Neural progenitor cell (in vitro differentiated cells): ENCODE results near the gene RHPN2. TPM values are rescaled to one million over a fixed set of nuclear protein-coding genes. Genes with fewer than 3 reads are reported as not detected.
A peak's percentile ranks its signal among the peaks of the same experiment; 100 is the strongest.
"Not testable (repeated sequence)": the region's sequence is repeated elsewhere in the genome, so short reads cannot be mapped to it uniquely, and the experiment has no call there.

ENCODE experiments used
- DNase-seq: peaks from one replicate; pipeline ENCODE4 v3.0.0-alpha.2; 2016; ENCODE audit warnings: low spot score
- H2AFZ ChIP-seq: fragments of 200-600 bp; sonication (generic); replicated peaks from 2 replicates; pipeline ENCODE4 v1.6.1; 2016; ENCODE audit warnings: antibody characterized with exemption
- H3F3A ChIP-seq: fragments of 200-600 bp; sonication (generic); 2 replicates; pipeline ENCODE4 v1.6.1; 2016; ENCODE audit warnings: antibody characterized with exemption, low read depth
- H3K27ac ChIP-seq: fragments of 200-600 bp; sonication (generic); 2 replicates; pipeline ENCODE4 v1.5.1; 2016; ENCODE audit warnings: mild to moderate bottlenecking
- H3K27me3 ChIP-seq: fragments of 200-600 bp; sonication (generic); 2 replicates; pipeline ENCODE4 v1.6.1; 2016; ENCODE audit warnings: mild to moderate bottlenecking, moderate library complexity
- H3K36me3 ChIP-seq: fragments of 200-600 bp; sonication (generic); 2 replicates; pipeline ENCODE4 v1.5.1; 2016
- H3K4me1 ChIP-seq: fragments of 200-600 bp; sonication (generic); 2 replicates; pipeline ENCODE4 v1.6.1; 2016; ENCODE audit warnings: mixed run types
- H3K4me2 ChIP-seq: fragments of 200-600 bp; sonication (generic); 2 replicates; pipeline ENCODE4 v1.6.1; 2016
- H3K4me3 ChIP-seq: fragments of 200-600 bp; sonication (generic); 2 replicates; pipeline ENCODE4 v1.5.1; 2016
- H3K79me2 ChIP-seq: fragments of 200-600 bp; sonication (generic); 2 replicates; pipeline ENCODE4 v1.6.1; 2016; ENCODE audit warnings: low read depth
- H3K9ac ChIP-seq: fragments of 200-600 bp; sonication (generic); 2 replicates; pipeline ENCODE4 v1.6.1; 2016
- H3K9me3 ChIP-seq: fragments of 200-600 bp; sonication (generic); 2 replicates; pipeline ENCODE4 v1.5.1; 2016; ENCODE audit warnings: low read depth
- H4K20me1 ChIP-seq: fragments of 200-600 bp; sonication (generic); 2 replicates; pipeline ENCODE4 v1.6.1; 2016; ENCODE audit warnings: low read depth
- H3K27ac Mint-ChIP-seq: 3 replicates; pipeline ENCODE4 v1.8.0; 2021; ENCODE audit warnings: mixed read lengths
- H3K27me3 Mint-ChIP-seq: 2 replicates; pipeline ENCODE4 v1.8.0; 2022; ENCODE audit warnings: low read depth, mild to moderate bottlenecking, inconsistent platforms, moderate library complexity, mixed read lengths; ENCODE audit not compliant: insufficient read depth
- H3K36me3 Mint-ChIP-seq: 3 replicates; pipeline ENCODE4 v1.8.0; 2021; ENCODE audit warnings: mixed read lengths
- H3K4me1 Mint-ChIP-seq: 3 replicates; pipeline ENCODE4 v1.8.0; 2021; ENCODE audit warnings: mixed read lengths
- H3K4me3 Mint-ChIP-seq: 3 replicates; pipeline ENCODE4 v1.8.0; 2021; ENCODE audit warnings: mild to moderate bottlenecking, moderate library complexity, mixed read lengths
- H3K9me3 Mint-ChIP-seq: 3 replicates; pipeline ENCODE4 v1.8.0; 2020; ENCODE audit warnings: mixed read lengths
- EZH2 ChIP-seq: fragments of 200-600 bp; sonication (generic); IDR thresholded peaks from 2 replicates; pipeline ENCODE4 v1.6.1; 2017; ENCODE audit warnings: antibody characterized with exemption, mild to moderate bottlenecking, moderate library complexity
- EZH2phosphoT487 ChIP-seq: fragments of 200-600 bp; sonication (generic); IDR thresholded peaks from 2 replicates; pipeline ENCODE4 v1.6.1; 2017; ENCODE audit warnings: antibody characterized with exemption
- total RNA-seq: library from RNA; depleted of rRNA; stranded (reverse); fragments of >200 nt; gene quantifications from 2 replicates; pipeline ENCODE4 v1.2.3, GENCODE V29; 2015; ENCODE audit warnings: low replicate concordance
- TF ChIP-seq, protein P1 (sequence below): fragments of 200-600 bp; sonication (generic); IDR thresholded peaks from 2 replicates; pipeline ENCODE4 v1.5.1; 2017; ENCODE audit warnings: antibody characterized with exemption, mild to moderate bottlenecking

Gene RHPN2
- total RNA-seq, 1 donor from 2014 or later = 27.0 TPM

DNA sequence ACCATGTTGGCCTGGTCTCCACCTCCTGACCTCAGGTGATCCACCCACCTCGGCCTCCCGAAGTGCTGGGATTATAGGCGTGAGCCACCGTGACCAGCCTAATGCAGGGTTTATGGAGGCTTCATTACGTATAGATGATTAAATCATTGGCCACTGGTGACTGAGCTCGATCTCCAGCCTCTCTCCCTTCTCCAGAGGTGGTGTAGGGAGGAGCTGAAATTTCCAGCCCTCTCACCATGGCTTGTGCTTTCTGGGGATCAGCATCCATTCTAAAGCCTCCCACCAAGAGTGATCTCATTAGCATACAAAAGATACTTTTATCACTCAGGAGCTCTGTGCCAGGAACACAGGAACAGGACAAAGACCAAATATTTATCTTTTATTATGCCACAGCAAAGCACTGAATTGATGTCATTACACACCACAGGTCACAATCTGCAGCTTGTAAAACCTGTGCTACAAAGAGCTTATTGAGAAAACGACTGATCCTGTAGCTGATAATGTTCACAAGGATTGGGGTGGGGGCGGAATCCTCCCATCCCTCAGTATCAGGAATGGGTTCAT is 32.4 kb downstream of the RHPN2 start:
- no peak overlapping the region for H3K4me3 Mint-ChIP-seq
- H3K27ac ChIP-seq = no peak overlapping the region
- H3K4me1 Mint-ChIP-seq = peaks cover 1% of the 10 kb centered on the region
- peak overlapping the region; percentile 12 for H3K27ac Mint-ChIP-seq
- no peak overlapping the region for H2AFZ ChIP-seq
- H3K36me3 Mint-ChIP-seq = peaks cover 9% of the 10 kb centered on the region
- H3K36me3 ChIP-seq = no peaks in the 10 kb centered on the region
- no peaks in the 10 kb centered on the region for H3K27me3 Mint-ChIP-seq
- no peak overlapping the region for H3K4me2 ChIP-seq
- H3K9me3 ChIP-seq = peaks cover 8% of the 10 kb centered on the region
- H3K4me3 ChIP-seq = no peak overlapping the region
- H3F3A ChIP-seq = peaks cover 11% of the 10 kb centered on the region
- H3K27me3 ChIP-seq = no peaks in the 10 kb centered on the region
- TF ChIP-seq EZH2phosphoT487 = no peak
- TF ChIP-seq, protein P1, sequence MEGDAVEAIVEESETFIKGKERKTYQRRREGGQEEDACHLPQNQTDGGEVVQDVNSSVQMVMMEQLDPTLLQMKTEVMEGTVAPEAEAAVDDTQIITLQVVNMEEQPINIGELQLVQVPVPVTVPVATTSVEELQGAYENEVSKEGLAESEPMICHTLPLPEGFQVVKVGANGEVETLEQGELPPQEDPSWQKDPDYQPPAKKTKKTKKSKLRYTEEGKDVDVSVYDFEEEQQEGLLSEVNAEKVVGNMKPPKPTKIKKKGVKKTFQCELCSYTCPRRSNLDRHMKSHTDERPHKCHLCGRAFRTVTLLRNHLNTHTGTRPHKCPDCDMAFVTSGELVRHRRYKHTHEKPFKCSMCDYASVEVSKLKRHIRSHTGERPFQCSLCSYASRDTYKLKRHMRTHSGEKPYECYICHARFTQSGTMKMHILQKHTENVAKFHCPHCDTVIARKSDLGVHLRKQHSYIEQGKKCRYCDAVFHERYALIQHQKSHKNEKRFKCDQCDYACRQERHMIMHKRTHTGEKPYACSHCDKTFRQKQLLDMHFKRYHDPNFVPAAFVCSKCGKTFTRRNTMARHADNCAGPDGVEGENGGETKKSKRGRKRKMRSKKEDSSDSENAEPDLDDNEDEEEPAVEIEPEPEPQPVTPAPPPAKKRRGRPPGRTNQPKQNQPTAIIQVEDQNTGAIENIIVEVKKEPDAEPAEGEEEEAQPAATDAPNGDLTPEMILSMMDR = no peak
- no peak for TF ChIP-seq EZH2
- H3K79me2 ChIP-seq = peaks cover 71% of the 10 kb centered on the region
- H4K20me1 ChIP-seq = no peaks in the 10 kb centered on the region
- peak; percentile 19 for DNase-seq
- no peak overlapping the region for H3K9ac ChIP-seq
- H3K4me1 ChIP-seq = no peaks in the 10 kb centered on the region
- H3K9me3 Mint-ChIP-seq = peaks cover 20% of the 10 kb centered on the region

DNA sequence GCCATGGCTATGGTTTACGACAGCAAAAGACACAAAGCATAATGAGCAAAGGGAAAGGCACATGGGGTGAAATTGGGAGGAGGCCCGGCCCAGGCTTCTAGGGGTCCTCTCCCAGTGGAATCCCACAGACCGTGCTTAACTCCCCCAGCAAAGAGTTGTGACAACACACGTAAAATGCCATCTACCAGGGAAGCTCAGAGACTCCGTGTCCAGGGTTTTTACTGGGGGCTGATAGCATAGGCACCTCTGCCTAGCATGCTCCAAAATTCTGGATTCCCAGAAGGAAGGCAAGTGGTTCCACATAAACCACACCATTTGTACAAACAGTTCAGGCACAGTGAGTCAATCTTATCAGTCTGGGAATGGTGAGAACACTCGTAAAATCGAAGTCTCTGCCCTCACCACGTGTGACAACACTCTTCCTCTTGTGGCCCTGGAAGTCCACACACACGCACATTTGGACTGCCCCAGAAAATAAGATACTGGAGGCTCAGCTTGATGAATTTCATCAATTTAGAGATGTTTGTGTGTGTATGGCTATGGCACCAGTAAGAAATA is 34.9 kb downstream of the RHPN2 start:
- TF ChIP-seq, protein P1 = no peak
- TF ChIP-seq EZH2 (no peak), EZH2phosphoT487 (no peak)
- H3K79me2 ChIP-seq = peaks cover 59% of the 10 kb centered on the region
- no peak for DNase-seq
- Mint-ChIP-seq H3K4me3 (no peak overlapping the region), H3K36me3 (peaks cover 10% of the 10 kb centered on the region), H3K9me3 (peaks cover 20% of the 10 kb centered on the region), H3K27me3 (no peaks in the 10 kb centered on the region), H3K4me1 (no peaks in the 10 kb centered on the region), H3K27ac (no peak overlapping the region)
- H3K27ac ChIP-seq = no peak overlapping the region
- no peak overlapping the region for H3K4me2 ChIP-seq
- peaks cover 11% of the 10 kb centered on the region for H3F3A ChIP-seq
- H3K36me3 ChIP-seq = no peaks in the 10 kb centered on the region
- no peaks in the 10 kb centered on the region for H3K27me3 ChIP-seq
- H3K9ac ChIP-seq = no peak overlapping the region
- no peaks in the 10 kb centered on the region for H4K20me1 ChIP-seq
- H2AFZ ChIP-seq = no peak overlapping the region
- peaks cover 8% of the 10 kb centered on the region for H3K9me3 ChIP-seq
- H3K4me1 ChIP-seq = no peaks in the 10 kb centered on the region
- no peak overlapping the region for H3K4me3 ChIP-seq

DNA sequence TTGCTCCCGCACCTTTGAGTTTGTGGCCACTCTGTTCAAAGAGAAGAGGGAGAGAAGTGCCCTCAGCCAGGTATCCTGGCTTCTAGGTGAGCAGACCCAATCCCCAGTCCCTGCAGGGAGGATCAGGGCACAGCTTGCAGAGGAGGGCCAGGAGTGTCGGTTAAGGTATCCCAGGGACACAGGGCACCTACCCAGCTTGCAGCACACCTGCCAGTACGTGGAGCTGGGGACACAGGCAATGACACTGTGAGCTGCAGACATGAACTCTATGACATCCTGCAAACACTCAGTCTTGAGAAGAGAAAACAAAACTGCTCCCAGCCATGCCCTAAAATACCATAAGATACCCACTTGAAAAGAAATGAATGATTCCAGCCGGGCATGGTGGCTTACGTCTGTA is 38.1 kb downstream of the RHPN2 start:
- H3K36me3 ChIP-seq, H3K4me2 ChIP-seq, DNase-seq, H3K9ac ChIP-seq, H3K36me3 Mint-ChIP-seq, H3K4me1 Mint-ChIP-seq, H3K27ac Mint-ChIP-seq, H3K27ac ChIP-seq, H3K4me3 Mint-ChIP-seq, H3K27me3 Mint-ChIP-seq, H3K27me3 ChIP-seq, H2AFZ ChIP-seq, H3K9me3 ChIP-seq, H3K4me3 ChIP-seq, H4K20me1 ChIP-seq: not testable (repeated sequence)
- Histone ChIP-seq H3K79me2 (peaks cover 43% of the 10 kb centered on the region), H3F3A (peaks cover 21% of the 10 kb centered on the region), H3K4me1 (peaks cover 15% of the 10 kb centered on the region)
- H3K9me3 Mint-ChIP-seq = peaks cover 20% of the 10 kb centered on the region

DNA sequence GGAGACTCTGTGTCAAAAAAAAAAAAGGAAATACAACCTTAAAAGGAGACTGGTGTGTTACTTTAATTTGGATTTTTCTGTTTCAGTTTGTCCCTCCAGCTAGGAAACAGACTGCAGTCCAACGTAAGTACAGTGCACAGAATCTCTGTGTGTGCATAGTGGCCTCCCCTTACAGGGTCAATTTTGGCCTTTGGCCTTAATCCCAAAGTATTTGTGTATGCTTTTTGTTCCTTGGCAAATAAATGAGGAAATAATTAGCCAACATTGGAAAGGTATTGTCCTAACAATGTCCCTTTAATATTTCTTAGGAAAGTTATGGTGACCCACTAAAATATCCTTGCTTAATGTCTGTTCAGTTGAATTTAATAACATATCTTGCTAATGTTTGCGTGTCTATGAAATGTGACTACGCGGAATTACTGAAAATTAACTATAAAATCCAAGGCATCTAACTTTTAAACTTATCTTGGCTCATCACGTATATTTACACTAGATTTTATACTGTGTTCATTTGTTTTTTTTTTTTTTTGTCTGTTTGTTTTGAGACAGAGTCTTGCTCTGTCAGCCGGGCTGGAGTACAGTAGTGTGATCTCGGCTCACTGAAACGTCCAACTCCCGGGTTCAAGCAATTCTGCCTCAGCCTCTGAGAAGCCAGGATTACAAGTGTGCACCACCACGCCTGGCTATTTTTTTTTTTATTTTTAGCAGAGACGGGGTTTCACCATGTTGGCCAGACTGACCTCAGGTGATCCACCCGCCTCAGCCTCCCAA is 39.0 kb downstream of the RHPN2 start:
- H3K27me3 ChIP-seq, H2AFZ ChIP-seq: not testable (repeated sequence)
- peaks cover 21% of the 10 kb centered on the region for H3F3A ChIP-seq

More for the DNA sequence above, 39.0 kb downstream of the RHPN2 start:
- not testable (repeated sequence) for H3K27me3 Mint-ChIP-seq, H3K9me3 ChIP-seq, H3K4me1 Mint-ChIP-seq, H3K9ac ChIP-seq, H3K36me3 Mint-ChIP-seq, H4K20me1 ChIP-seq, H3K4me3 Mint-ChIP-seq, H3K4me2 ChIP-seq, H3K4me3 ChIP-seq, H3K27ac Mint-ChIP-seq, H3K36me3 ChIP-seq, DNase-seq, H3K27ac ChIP-seq
- Histone ChIP-seq H3K4me1 (peaks cover 15% of the 10 kb centered on the region), H3K79me2 (peaks cover 34% of the 10 kb centered on the region)
- peaks cover 19% of the 10 kb centered on the region for H3K9me3 Mint-ChIP-seq
